Measurements from ENCODE around the gene PARVB.

DNA sequence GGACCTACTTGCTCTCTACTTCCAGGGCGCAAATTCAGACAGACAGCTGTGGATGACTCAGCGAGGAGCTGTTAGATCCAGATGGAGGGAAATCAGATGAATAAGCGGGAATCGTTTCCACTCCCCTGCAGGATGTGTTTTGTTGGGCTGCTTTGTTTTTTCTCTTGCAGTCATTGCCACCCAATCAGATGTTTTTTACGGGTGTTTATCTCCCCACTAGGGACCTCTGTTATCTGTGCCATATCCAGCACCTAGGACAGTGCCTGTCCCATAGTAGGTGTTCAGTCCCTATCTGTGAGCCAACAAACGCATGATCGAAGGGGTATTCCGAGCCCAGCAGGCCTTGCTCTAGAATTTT, 105.5 kb downstream of the PARVB start:
- TF ChIP-seq, protein P1, sequence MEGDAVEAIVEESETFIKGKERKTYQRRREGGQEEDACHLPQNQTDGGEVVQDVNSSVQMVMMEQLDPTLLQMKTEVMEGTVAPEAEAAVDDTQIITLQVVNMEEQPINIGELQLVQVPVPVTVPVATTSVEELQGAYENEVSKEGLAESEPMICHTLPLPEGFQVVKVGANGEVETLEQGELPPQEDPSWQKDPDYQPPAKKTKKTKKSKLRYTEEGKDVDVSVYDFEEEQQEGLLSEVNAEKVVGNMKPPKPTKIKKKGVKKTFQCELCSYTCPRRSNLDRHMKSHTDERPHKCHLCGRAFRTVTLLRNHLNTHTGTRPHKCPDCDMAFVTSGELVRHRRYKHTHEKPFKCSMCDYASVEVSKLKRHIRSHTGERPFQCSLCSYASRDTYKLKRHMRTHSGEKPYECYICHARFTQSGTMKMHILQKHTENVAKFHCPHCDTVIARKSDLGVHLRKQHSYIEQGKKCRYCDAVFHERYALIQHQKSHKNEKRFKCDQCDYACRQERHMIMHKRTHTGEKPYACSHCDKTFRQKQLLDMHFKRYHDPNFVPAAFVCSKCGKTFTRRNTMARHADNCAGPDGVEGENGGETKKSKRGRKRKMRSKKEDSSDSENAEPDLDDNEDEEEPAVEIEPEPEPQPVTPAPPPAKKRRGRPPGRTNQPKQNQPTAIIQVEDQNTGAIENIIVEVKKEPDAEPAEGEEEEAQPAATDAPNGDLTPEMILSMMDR (IDR thresholded peaks at IDR 0.05), result no peak
- TF ChIP-seq POLR2A (IDR thresholded peaks at IDR 0.05), result no peak
